ENCODE data around the gene SKIDA1.

- TF ChIP-seq CTCF (IDR thresholded peaks at IDR 0.05; ENCODE audit: low read depth, low read length) (no peak), POLR2A (IDR thresholded peaks at IDR 0.05; ENCODE audit: extremely low read depth, insufficient read length) (no peak), MAX (IDR thresholded peaks at IDR 0.05; ENCODE audit: low read depth, low read length) (no peak)
These were observed 45.5 kb upstream of the SKIDA1 start for GRCh38 chr10:21570761-21571521.
